Loucy (cell line): Measurements from ENCODE around the gene NAV2.

ENCODE experiments used
- EZH2phosphoT487 ChIP-seq: fragments of 200-600 bp; IDR thresholded peaks from 2 replicates; pipeline ENCODE4 v1.6.1; 2018; ENCODE audit warnings: antibody characterized with exemption, mild to moderate bottlenecking, moderate library complexity, borderline replicate concordance
- TF ChIP-seq, protein P1 (sequence below): fragments of 200-600 bp; sonication (generic); conservative IDR thresholded peaks from 2 replicates; pipeline ENCODE4 v1.5.1; 2014; ENCODE audit warnings: mild to moderate bottlenecking, antibody characterized with exemption, low read length

DNA sequence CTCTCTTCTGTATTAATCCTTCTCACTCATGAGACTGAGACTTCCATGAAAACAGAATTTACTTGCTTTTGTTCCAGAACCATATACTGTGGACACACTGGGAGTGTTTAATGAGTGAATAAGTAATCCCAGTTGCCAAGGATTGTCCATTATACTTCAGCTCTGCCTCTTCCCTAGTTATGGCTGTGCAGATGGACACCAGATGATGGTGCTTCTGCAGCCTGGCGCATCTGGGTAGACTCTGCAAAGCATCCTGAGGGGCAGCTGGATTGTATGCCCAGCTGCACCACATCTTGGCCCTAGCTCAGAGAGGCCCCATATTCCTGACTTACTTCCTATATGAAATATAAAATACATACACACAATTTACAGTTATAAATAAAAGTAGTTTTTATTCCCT is 404.2 kb downstream of the NAV2 start:
- no peak for TF ChIP-seq EZH2phosphoT487
- TF ChIP-seq, protein P1, sequence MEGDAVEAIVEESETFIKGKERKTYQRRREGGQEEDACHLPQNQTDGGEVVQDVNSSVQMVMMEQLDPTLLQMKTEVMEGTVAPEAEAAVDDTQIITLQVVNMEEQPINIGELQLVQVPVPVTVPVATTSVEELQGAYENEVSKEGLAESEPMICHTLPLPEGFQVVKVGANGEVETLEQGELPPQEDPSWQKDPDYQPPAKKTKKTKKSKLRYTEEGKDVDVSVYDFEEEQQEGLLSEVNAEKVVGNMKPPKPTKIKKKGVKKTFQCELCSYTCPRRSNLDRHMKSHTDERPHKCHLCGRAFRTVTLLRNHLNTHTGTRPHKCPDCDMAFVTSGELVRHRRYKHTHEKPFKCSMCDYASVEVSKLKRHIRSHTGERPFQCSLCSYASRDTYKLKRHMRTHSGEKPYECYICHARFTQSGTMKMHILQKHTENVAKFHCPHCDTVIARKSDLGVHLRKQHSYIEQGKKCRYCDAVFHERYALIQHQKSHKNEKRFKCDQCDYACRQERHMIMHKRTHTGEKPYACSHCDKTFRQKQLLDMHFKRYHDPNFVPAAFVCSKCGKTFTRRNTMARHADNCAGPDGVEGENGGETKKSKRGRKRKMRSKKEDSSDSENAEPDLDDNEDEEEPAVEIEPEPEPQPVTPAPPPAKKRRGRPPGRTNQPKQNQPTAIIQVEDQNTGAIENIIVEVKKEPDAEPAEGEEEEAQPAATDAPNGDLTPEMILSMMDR = no peak
